Uterus (tissue), 2 donors: Measurements from ENCODE around the gene TBCD.

Experiments used
- POLR2A ChIP-seq, 2 donors: fragments of 450-650 bp; IDR thresholded peaks; one replicate each; pipeline ENCODE4 v1.6.1; 2016; ENCODE audit warnings: antibody characterized with exemption in 2 of 2, mild to moderate bottlenecking in 1 of 2, moderate library complexity in 1 of 2
- TF ChIP-seq, protein P1 (sequence below), 4 experiments: fragments of 200-600 bp in 2 of 4; fragments of 450-650 bp in 2 of 4; sonication (generic) in 2 of 4; IDR thresholded peaks; one replicate each; pipeline ENCODE4 v1.5.1; 2016 to 2019; ENCODE audit warnings: antibody characterized with exemption in 4 of 4, mild to moderate bottlenecking in 2 of 4, moderate library complexity in 1 of 4

- TF ChIP-seq, protein P1, sequence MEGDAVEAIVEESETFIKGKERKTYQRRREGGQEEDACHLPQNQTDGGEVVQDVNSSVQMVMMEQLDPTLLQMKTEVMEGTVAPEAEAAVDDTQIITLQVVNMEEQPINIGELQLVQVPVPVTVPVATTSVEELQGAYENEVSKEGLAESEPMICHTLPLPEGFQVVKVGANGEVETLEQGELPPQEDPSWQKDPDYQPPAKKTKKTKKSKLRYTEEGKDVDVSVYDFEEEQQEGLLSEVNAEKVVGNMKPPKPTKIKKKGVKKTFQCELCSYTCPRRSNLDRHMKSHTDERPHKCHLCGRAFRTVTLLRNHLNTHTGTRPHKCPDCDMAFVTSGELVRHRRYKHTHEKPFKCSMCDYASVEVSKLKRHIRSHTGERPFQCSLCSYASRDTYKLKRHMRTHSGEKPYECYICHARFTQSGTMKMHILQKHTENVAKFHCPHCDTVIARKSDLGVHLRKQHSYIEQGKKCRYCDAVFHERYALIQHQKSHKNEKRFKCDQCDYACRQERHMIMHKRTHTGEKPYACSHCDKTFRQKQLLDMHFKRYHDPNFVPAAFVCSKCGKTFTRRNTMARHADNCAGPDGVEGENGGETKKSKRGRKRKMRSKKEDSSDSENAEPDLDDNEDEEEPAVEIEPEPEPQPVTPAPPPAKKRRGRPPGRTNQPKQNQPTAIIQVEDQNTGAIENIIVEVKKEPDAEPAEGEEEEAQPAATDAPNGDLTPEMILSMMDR (IDR thresholded peaks at IDR 0.05) = no peak
- no peak for TF ChIP-seq POLR2A (IDR thresholded peaks at IDR 0.05)
Observed at GRCh38 chr17:82924812-82925211, 172.9 kb downstream of the TBCD start.
